Head of caudate nucleus (tissue), 42 donors: ENCODE results near the gene RAD54L.
"Not testable (repeated sequence)": the region's sequence is repeated elsewhere in the genome, so short reads cannot be mapped to it uniquely, and the experiment has no call there.

ENCODE experiments used
- DNase-seq, 42 donors: peaks; one replicate each; pipeline versions ENCODE4 v3.0.0 to v3.0.0-alpha.2; 2020 to 2021; ENCODE audit warnings: mixed read lengths in 7 of 42
- intact Hi-C: fragments of 100-400 bp; cut with DNase I; formaldehyde crosslinking; loops from one replicate; pipeline ENCODE4 v1.15.0; 2022

Gene RAD54L

GRCh38 chr1:46224966-46225365 lies 22.6 kb upstream of the RAD54L start:
- DNase-seq = peak in 5 of 42 donors; percentile 26 to 48 (median 39)
- intact Hi-C loops = loop anchor here (5.0 kb wide), 1 partner anchor 188 kb away; no protein-coding TSS in a partner anchor

- DNase-seq, intact Hi-C loops: not testable (repeated sequence)
Observed at GRCh38 chr1:46231231-46231630, 16.3 kb upstream of the RAD54L start.

- DNase-seq = no peak
- intact Hi-C loops = no loop called here
Observed at GRCh38 chr1:46236882-46237281, 10.7 kb upstream of the RAD54L start.

- intact Hi-C loops, DNase-seq: not testable (repeated sequence)
Observed at GRCh38 chr1:46238865-46239264, 8.7 kb upstream of the RAD54L start.

GRCh38 chr1:46241733-46242132 lies 5.8 kb upstream of the RAD54L start:
- intact Hi-C loops, DNase-seq: not testable (repeated sequence)

- no peak for DNase-seq
- intact Hi-C loops = no loop called here
Observed at GRCh38 chr1:46242918-46243317, 4.6 kb upstream of the RAD54L start.

GRCh38 chr1:46243831-46244230 lies 3.7 kb upstream of the RAD54L start:
- intact Hi-C loops, DNase-seq: not testable (repeated sequence)

GRCh38 chr1:46244656-46245371 lies 2.7 kb upstream of the RAD54L start:
- no peak for DNase-seq
- intact Hi-C loops = no loop called here

- not testable (repeated sequence) for DNase-seq
- intact Hi-C loops = loop anchor here (2.0 kb wide), 1 partner anchor 57 kb away; the partner anchor contains the start of genes LRRC41 and UQCRH
Observed at GRCh38 chr1:46246136-46246535, 1.4 kb upstream of the RAD54L start.

- intact Hi-C loops = loop anchor here (2.0 kb wide), 1 partner anchor 56 kb away; the partner anchor contains the start of genes LRRC41 and UQCRH
- DNase-seq = peak in 27 of 42 donors; percentile 5 to 60 (median 38)
Observed at GRCh38 chr1:46246548-46247435, 771 bp upstream of the RAD54L start.

- intact Hi-C loops = no loop called here
- DNase-seq = no peak
Observed at GRCh38 chr1:46248122-46248920, 758 bp downstream of the RAD54L start.

GRCh38 chr1:46254668-46255067 lies 7.1 kb downstream of the RAD54L start:
- no peak for DNase-seq
- intact Hi-C loops = no loop called here

- intact Hi-C loops = no loop called here
- DNase-seq = no peak
Observed at GRCh38 chr1:46256523-46256922, 9.0 kb downstream of the RAD54L start.

GRCh38 chr1:46262508-46262907 lies 14.9 kb downstream of the RAD54L start:
- no peak for DNase-seq
- intact Hi-C loops = no loop called here

GRCh38 chr1:46263146-46263545 lies 15.6 kb downstream of the RAD54L start:
- no peak for DNase-seq
- intact Hi-C loops = no loop called here

- DNase-seq = no peak
- intact Hi-C loops = no loop called here
Observed at GRCh38 chr1:46268578-46268977, 21.0 kb downstream of the RAD54L start.

GRCh38 chr1:46274225-46275029 lies 26.9 kb downstream of the RAD54L start:
- intact Hi-C loops = no loop called here
- DNase-seq = no peak

GRCh38 chr1:46275030-46275337 lies 27.4 kb downstream of the RAD54L start:
- intact Hi-C loops = no loop called here
- DNase-seq = no peak
